Measurements from ENCODE around the gene ADGRL1.
"Not testable (repeated sequence)": the region's sequence is repeated elsewhere in the genome, so short reads cannot be mapped to it uniquely, and the experiment has no call there.

Gene ADGRL1

GRCh38 chr19:14186684-14187083, 19.3 kb downstream of the ADGRL1 start:
- DNase-seq: not testable (repeated sequence)

DNA sequence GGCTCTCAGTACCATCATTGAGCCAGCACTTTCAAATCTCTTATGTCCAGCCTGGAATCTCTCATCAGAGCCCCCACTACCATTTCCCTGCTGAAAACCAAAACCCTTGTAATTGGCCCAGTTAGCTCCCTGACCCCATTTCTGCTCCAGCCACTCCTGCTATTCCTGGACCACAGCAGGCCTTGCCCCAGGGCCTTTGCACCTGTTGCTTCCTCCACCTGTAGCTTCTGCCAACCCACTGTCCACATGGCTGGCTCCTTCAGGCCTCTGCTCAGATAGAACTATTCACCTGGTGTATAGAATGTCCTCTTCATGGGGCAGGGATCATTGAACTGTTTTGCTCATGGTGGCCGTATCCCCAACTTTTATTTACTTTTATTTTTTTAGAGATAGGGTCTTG, 20.3 kb downstream of the ADGRL1 start:
- not testable (repeated sequence) for DNase-seq

GRCh38 chr19:14185158-14185557, 20.8 kb downstream of the ADGRL1 start:
- DNase-seq: no peak

- DNase-seq: no peak
Observed at GRCh38 chr19:14183741-14184350, 22.1 kb downstream of the ADGRL1 start.

- no peak for DNase-seq
Observed at GRCh38 chr19:14182476-14182875, 23.5 kb downstream of the ADGRL1 start.

GRCh38 chr19:14181906-14182305, 24.1 kb downstream of the ADGRL1 start:
- no peak for DNase-seq

DNA sequence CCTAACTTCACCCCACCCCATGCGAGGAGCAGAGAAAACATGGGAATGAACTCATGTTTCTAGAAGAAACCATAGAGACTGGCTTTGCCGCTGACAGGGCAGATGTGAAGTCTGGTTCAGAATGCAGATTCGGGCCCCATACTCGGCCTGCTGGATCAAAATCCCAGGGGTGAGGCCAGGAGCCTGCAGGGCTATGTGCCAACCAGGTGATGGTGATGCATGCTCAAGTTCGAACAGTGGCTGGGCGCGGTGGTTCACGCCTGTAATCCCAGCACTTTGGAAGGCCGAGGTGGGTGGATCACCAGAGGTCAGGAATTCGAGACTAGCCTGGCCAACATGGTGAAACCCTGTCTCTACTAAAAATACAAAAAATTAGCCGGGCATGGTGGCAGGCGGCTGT, 24.8 kb downstream of the ADGRL1 start:
- not testable (repeated sequence) for DNase-seq

DNA sequence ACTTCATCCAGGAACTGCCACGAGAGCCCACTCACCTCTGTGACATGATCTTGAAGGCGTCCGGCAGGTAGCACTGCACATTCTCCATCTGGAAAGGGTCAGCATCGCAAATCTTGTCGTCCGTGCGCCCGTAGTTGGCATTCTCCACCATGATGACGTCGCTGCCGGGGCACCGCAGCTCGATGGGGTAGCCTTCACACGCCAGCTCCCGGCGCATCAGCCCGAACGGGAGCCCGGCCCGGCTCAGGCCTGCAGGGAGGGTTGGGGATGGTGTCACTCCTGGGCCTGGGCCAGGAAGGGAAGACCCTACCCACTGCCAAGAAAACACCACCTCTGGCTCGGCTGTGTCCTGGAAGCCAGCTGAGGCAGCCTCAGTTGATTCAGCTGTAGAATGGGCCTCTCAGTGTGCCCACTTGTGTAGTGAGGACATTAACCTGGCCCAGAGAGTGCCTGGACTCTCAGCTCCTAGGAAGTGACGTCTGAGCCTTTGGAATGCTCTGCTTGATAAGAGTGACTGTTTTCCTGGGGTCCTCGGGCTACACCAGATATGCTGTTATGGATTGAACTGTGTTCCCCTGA, 28.4 kb downstream of the ADGRL1 start:
- no peak for DNase-seq

GRCh38 chr19:14175351-14175792, 30.6 kb downstream of the ADGRL1 start:
- no peak for DNase-seq

GRCh38 chr19:14174883-14175282, 31.1 kb downstream of the ADGRL1 start:
- no peak for DNase-seq

- no peak for DNase-seq
Observed at GRCh38 chr19:14168993-14169392, 37.0 kb downstream of the ADGRL1 start.

DNA sequence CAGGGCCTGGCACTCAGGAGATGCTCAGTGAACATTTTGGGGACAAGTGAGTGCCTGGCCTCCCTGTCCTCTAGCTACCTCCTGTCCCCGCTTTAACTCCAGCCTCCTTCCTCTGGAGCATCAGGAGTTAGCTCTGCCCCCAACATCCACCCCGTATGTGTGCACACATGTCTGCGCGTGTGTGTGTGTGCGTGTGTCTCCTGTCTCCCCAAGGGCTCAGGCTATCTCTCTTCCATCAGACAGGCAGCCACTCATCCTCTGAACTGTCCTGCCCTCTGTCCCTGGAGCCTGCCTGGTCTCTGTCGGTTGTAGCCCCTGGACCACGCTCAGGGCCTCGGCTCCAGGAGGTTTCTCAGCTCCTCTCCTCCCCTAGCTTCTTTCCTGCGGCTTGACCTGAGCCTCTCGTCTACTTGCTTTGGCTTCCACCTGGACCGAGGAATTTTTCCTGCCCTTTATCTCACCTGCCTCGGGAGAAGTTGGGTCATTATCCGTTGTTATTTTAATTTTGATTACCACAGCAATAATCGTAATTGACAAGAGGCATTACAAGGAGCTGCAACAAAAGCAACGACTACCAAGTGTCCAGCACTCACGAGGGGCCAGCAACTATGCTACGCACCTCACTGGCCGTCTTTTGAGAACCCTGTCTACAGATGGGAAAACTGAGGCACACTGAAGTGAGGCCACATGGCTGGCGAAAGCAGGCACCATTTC, 37.6 kb downstream of the ADGRL1 start:
- DNase-seq: no peak

- no peak for DNase-seq
Observed at GRCh38 chr19:14167576-14168138, 38.3 kb downstream of the ADGRL1 start.

GRCh38 chr19:14166999-14167575, 38.9 kb downstream of the ADGRL1 start:
- DNase-seq: no peak

DNA sequence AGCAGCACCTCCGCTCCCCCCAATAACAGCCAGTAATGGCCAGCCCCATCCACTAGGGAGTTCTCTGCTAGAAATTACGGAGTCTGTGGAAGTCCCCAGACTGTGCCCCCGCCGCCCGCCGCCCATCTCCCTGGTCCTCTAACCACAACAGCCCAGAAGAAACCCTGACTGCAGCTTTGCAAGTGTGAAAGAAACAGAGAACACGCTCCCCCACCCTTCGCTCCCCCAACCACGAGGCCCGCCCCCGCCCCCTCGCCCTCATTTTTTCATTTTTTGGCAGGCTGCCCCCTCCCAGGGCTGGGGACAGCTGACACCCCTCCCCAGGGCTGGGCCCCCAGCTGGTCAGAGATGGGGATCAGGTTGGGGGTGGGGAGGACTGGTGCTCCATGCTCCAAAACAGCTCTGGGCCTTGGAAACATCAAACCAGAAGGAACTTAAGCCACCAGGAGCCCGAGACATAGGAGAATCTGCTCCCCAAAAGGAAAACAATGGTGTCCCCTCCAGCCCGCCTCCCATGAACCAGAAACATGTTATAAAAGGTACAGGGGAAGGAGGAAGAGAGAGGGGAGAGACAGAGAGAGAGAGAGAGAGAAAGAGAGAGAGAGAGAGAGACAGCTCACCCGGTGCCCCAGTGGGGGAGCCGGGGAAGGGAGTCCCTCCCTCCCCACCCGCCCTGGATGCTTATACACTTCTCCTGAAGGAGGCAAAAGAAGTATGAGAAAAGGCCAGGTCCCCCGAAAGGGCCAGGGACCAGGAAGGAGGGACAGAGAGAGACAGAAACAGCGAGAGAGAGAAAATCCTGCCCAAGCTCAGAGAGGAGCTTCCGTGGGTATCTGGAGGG, 39.8 kb downstream of the ADGRL1 start:
- no peak for DNase-seq

GRCh38 chr19:14164724-14165493, 41.1 kb downstream of the ADGRL1 start:
- no peak for DNase-seq

- DNase-seq: no peak
Observed at GRCh38 chr19:14164082-14164481, 41.9 kb downstream of the ADGRL1 start.

GRCh38 chr19:14162871-14163297, 43.1 kb downstream of the ADGRL1 start:
- DNase-seq: no peak

- DNase-seq: no peak
Observed at GRCh38 chr19:14161305-14161704, 44.7 kb downstream of the ADGRL1 start.

GRCh38 chr19:14160017-14160703, 45.8 kb downstream of the ADGRL1 start:
- no peak for DNase-seq

DNA sequence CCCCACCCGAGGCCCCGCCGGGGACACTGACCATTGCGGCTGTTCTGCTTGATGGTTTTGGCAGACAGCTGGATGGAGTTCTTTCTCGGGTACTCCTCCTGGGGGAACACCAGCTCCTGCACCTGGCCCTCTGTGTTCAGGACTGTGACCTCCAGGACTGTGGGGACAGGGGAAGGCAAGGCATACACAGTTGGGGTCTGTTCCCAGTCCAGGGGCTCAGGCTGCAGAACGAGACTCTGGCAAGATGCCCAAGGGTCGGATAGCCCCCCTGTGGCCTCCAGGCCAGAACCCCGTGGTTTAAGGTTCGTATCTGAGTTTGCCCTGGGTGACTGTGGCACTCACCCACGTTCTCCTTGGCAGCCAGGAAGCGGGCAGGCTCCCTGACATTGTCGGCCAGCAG, 46.9 kb downstream of the ADGRL1 start:
- DNase-seq: no peak

Measured in activated naive CD4-positive, alpha-beta T cell treated with anti-CD3 and anti-CD28 coated beads, Interleukin-2, amount 50 U/mL, for 16 hours (primary cell).